Body of pancreas (tissue), 4 donors: ENCODE results near the gene MKNK1.

Experiments used
- CTCF ChIP-seq, 7 experiments: fragments of 450-650 bp in 4 of 7; fragments of 200-600 bp in 3 of 7; sonication (generic) in 3 of 7; IDR thresholded peaks; one replicate each; pipeline ENCODE4 v1.5.1; 2016 to 2019; ENCODE audit warnings: antibody characterized with exemption in 7 of 7
- POLR2A ChIP-seq, 3 donors: fragments of 450-650 bp; IDR thresholded peaks; one replicate each; pipeline ENCODE4 v1.6.1; 2016; ENCODE audit warnings: antibody characterized with exemption in 3 of 3, mild to moderate bottlenecking in 2 of 3

DNA sequence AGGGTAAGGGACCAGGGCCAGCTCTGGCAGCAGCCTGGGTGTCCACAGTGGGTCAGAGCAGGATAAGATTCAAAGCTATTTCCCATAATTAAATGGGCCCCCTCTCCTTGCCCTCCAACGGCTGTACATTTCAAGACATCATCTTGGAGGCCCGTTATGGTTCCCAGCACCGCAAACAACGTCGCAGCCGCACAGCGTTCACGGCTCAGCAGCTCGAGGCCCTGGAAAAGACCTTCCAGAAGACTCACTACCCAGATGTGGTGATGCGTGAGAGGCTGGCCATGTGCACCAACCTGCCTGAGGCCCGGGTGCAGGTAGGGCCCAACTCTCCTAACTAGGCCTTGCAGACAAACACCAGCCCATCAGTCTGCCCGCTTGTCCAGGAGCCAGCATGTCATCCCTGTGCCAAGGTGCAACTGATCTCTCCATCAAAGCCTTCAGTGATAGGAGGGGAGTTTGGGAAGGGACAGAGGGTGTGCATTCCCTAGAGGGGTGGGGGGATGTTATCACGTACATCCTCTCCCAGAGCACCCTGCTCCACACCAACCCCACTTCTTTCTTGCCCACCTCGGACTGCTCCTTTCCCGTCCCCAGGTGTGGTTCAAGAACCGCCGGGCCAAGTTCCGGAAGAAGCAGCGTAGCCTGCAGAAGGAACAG lies 93.6 kb downstream of the MKNK1 start:
- TF ChIP-seq CTCF (IDR thresholded peaks at IDR 0.05) (no peak), POLR2A (IDR thresholded peaks at IDR 0.05) (no peak)
